Lower leg skin (tissue), 3 donors: ENCODE data around the gene SPDYE18.
"Not testable (repeated sequence)": the region's sequence is repeated elsewhere in the genome, so short reads cannot be mapped to it uniquely, and the experiment has no call there.

Source experiments
- CTCF ChIP-seq, 3 donors: fragments of 450-650 bp; IDR thresholded peaks; one replicate each; pipeline ENCODE4 v1.5.1; 2016; ENCODE audit warnings: antibody characterized with exemption in 3 of 3, mild to moderate bottlenecking in 3 of 3, moderate library complexity in 2 of 3
- POLR2A ChIP-seq, 2 donors: fragments of 450-650 bp; IDR thresholded peaks; one replicate each; pipeline ENCODE4 v1.6.1; 2016 to 2017; ENCODE audit warnings: antibody characterized with exemption in 2 of 2, mild to moderate bottlenecking in 1 of 2, moderate library complexity in 1 of 2

GRCh38 chr7:77074786-77075396 lies 12.5 kb upstream of the SPDYE18 start:
- TF ChIP-seq CTCF, POLR2A (IDR thresholded peaks at IDR 0.05): not testable (repeated sequence)
